GM23338 (cell line): Measurements from ENCODE around the gene LMBRD1. TPM values are rescaled to one million over a fixed set of nuclear protein-coding genes. Genes with fewer than 3 reads are reported as not detected.

ENCODE experiments used
- ATAC-seq: fragments of 200-7000 bp; cut with Tn5 transposase; 3 replicates; pipeline ENCODE4 v1.9.1; 2020
- DNase-seq: peaks from one replicate; pipeline ENCODE4 v3.0.0-alpha.2; 2015; ENCODE audit warnings: low spot score
- H2AFZ ChIP-seq: fragments of 200-600 bp; sonication (generic); 2 replicates; pipeline ENCODE4 v1.8.0; 2016; ENCODE audit warnings: antibody characterized with exemption, mild to moderate bottlenecking, moderate library complexity
- H3F3A ChIP-seq: fragments of 200-600 bp; sonication (generic); replicated peaks from 2 replicates; pipeline ENCODE4 v1.8.0; 2017; ENCODE audit warnings: antibody characterized with exemption, mixed run types, low read depth
- H3K27ac ChIP-seq: fragments of 200-600 bp; sonication (generic); 2 replicates; pipeline ENCODE4 v1.6.1; 2016; ENCODE audit warnings: low read depth
- H3K27me3 ChIP-seq: fragments of 200-600 bp; sonication (generic); 2 replicates; pipeline ENCODE4 v1.8.0; 2016; ENCODE audit warnings: mild to moderate bottlenecking, mixed run types, moderate library complexity; ENCODE audit not compliant: insufficient read depth
- H3K36me3 ChIP-seq: fragments of 200-600 bp; sonication (generic); 2 replicates; pipeline ENCODE4 v1.8.0; 2016; ENCODE audit warnings: mild to moderate bottlenecking; ENCODE audit not compliant: insufficient read depth
- H3K4me1 ChIP-seq: fragments of 200-600 bp; sonication (generic); 2 replicates; pipeline ENCODE4 v1.8.0; 2016; ENCODE audit warnings: mild to moderate bottlenecking, moderate library complexity; ENCODE audit not compliant: insufficient read depth
- H3K4me2 ChIP-seq: fragments of 200-600 bp; sonication (generic); 2 replicates; pipeline ENCODE4 v1.7.1; 2017; ENCODE audit warnings: mixed run types
- H3K4me3 ChIP-seq: fragments of 200-600 bp; sonication (generic); 2 replicates; pipeline ENCODE4 v1.6.1; 2016; ENCODE audit warnings: mixed run types
- H3K79me2 ChIP-seq: fragments of 200-600 bp; sonication (generic); replicated peaks from 2 replicates; pipeline ENCODE4 v1.8.0; 2017; ENCODE audit warnings: mild to moderate bottlenecking; ENCODE audit not compliant: insufficient read depth
- H3K9me2 ChIP-seq: fragments of 200-600 bp; sonication (generic); 2 replicates; pipeline ENCODE4 v1.8.0; 2017; ENCODE audit not compliant: insufficient read depth
- H4K20me1 ChIP-seq: fragments of 200-600 bp; sonication (generic); replicated peaks from 2 replicates; pipeline ENCODE4 v1.8.0; 2017; ENCODE audit warnings: mild to moderate bottlenecking; ENCODE audit not compliant: insufficient read depth
- H3K27ac Mint-ChIP-seq: 2 replicates; pipeline ENCODE4 v1.8.0; 2020; ENCODE audit warnings: inconsistent platforms, mild to moderate bottlenecking, moderate library complexity, mixed read lengths
- H3K27me3 Mint-ChIP-seq: 3 replicates; pipeline ENCODE4 v1.8.0; 2022; ENCODE audit warnings: low read depth, mild to moderate bottlenecking, moderate library complexity, mixed read lengths, inconsistent platforms; ENCODE audit not compliant: insufficient read depth, poor library complexity
- H3K36me3 Mint-ChIP-seq: 3 replicates; pipeline ENCODE4 v1.8.0; 2021; ENCODE audit warnings: low read depth, mild to moderate bottlenecking, inconsistent platforms, moderate library complexity, mixed read lengths
- H3K4me1 Mint-ChIP-seq: 3 replicates; pipeline ENCODE4 v1.8.0; 2020; ENCODE audit warnings: mild to moderate bottlenecking, inconsistent platforms, mixed read lengths
- H3K4me3 Mint-ChIP-seq: 3 replicates; pipeline ENCODE4 v1.8.0; 2021; ENCODE audit warnings: moderate library complexity, mild to moderate bottlenecking, inconsistent platforms, mixed read lengths
- H3K9me3 Mint-ChIP-seq: 3 replicates; pipeline ENCODE4 v1.8.0; 2020; ENCODE audit warnings: moderate library complexity, mild to moderate bottlenecking, inconsistent platforms, mixed read lengths
- CREB1 ChIP-seq: fragments of 250-450 bp; sonication (Bioruptor Pico); IDR thresholded peaks from 2 replicates; pipeline ENCODE4 v1.5.0; 2020; ENCODE audit warnings: low read depth, mild to moderate bottlenecking, moderate library complexity
- EZH2 ChIP-seq: fragments of 200-600 bp; sonication (generic); IDR thresholded peaks from one replicate; pipeline ENCODE4 v1.8.0; 2017; ENCODE audit warnings: antibody characterized with exemption, mild to moderate bottlenecking, low read depth; ENCODE audit not compliant: unreplicated experiment
- EZH2phosphoT487 ChIP-seq: fragments of 200-600 bp; sonication (generic); IDR thresholded peaks from one replicate; pipeline ENCODE4 v1.8.1; 2018; ENCODE audit warnings: antibody characterized with exemption; ENCODE audit not compliant: unreplicated experiment
- JUNB ChIP-seq: IDR thresholded peaks from one replicate; pipeline ENCODE4 v1.6.1; 2016; ENCODE audit warnings: antibody characterized with exemption; ENCODE audit not compliant: unreplicated experiment
- NANOG ChIP-seq: IDR thresholded peaks from 2 replicates; pipeline ENCODE4 v1.6.1; 2016; ENCODE audit warnings: antibody characterized with exemption, borderline replicate concordance
- POLR2AphosphoS5 ChIP-seq: IDR thresholded peaks from 2 replicates; pipeline ENCODE4 v1.6.1; 2016; ENCODE audit warnings: antibody characterized with exemption, low read depth
- STAT1 ChIP-seq: IDR thresholded peaks from one replicate; pipeline ENCODE4 v1.6.1; 2016; ENCODE audit warnings: antibody characterized with exemption; ENCODE audit not compliant: unreplicated experiment
- ZNF114 ChIP-seq: fragments of 250-450 bp; sonication (Bioruptor Pico); IDR thresholded peaks from 2 replicates; pipeline ENCODE4 v1.5.0; 2020; ENCODE audit warnings: mild to moderate bottlenecking, moderate library complexity
- ZNF331 ChIP-seq: fragments of 250-450 bp; sonication (Bioruptor Pico); IDR thresholded peaks from 2 replicates; pipeline ENCODE4 v1.5.0; 2020; ENCODE audit warnings: low read depth, mild to moderate bottlenecking, moderate library complexity
- polyA plus RNA-seq: library from polyadenylated mRNA; unstranded; fragments of >200 nt; fragmentation: Nextera tagmentation; extraction: Ambion mirVana; gene quantifications from 2 replicates; pipeline ENCODE4 v1.2.1, GENCODE V29; 2016
- total RNA-seq: library from RNA; depleted of rRNA; stranded (reverse); fragments of >200 nt; shearing (Covaris generic); gene quantifications from 2 replicates; pipeline ENCODE4 v1.2.3, GENCODE V29; 2014
- TF ChIP-seq, protein P1 (sequence below): fragments of 250-450 bp; sonication (Bioruptor Pico); IDR thresholded peaks from 2 replicates; pipeline ENCODE4 v1.5.0; 2020; ENCODE audit warnings: mild to moderate bottlenecking, moderate library complexity
- TF ChIP-seq, protein P2 (sequence below): IDR thresholded peaks from 2 replicates; pipeline ENCODE4 v1.6.1; 2016; ENCODE audit warnings: antibody characterized with exemption
- TF ChIP-seq, protein P3 (sequence below): IDR thresholded peaks from one replicate; pipeline ENCODE4 v1.6.1; 2018; ENCODE audit warnings: antibody characterized with exemption; ENCODE audit not compliant: unreplicated experiment
- TF ChIP-seq, protein P4 (sequence below), 2 experiments: fragments of 200-600 bp in 1 of 2; sonication (generic) in 1 of 2; conservative IDR thresholded peaks; 2 replicates each; pipeline versions ENCODE4 v1.5.1 to v1.6.1; 2016 to 2017; ENCODE audit warnings: antibody characterized with exemption in 2 of 2, low read depth in 2 of 2, mild to moderate bottlenecking in 2 of 2, moderate library complexity in 1 of 2

The LMBRD1 gene
- total and polyA plus RNA-seq, 2 experiments from 2014 or later: 20.3 to 21.0 TPM

DNA sequence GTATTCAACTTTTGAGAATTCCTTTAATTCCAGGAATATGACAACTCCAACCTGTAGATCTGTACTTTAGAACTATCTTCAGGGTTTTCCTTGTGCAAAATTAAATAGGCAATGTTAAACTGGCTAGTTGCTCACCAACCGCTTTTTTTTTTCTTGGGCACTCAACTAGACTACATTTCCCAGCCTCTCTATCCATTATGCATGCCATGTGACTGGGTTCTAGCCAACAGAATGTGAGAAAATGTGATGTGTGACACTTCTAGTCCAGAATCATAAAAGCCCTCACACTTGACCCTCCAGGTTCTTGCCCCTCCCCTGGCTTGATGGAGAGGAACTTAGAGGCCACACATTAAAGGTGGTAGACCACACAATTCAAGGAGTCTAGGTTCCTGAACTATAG lies 166.0 kb downstream of the LMBRD1 start:
- H3K9me3 Mint-ChIP-seq: no peaks in the 10 kb centered on the region; the same call in 2 of the 3 replicates
- no peak overlapping the region for H3K4me3 Mint-ChIP-seq
- H3K9me2 ChIP-seq: 0 out of 2 replicates have a peak, but pooled peaks cover 6% of the 10 kb centered on the region
- no peaks in the 10 kb centered on the region for H3K36me3 Mint-ChIP-seq
- ATAC-seq (no peak), DNase-seq (no peak)
- no peaks in the 10 kb centered on the region for H4K20me1 ChIP-seq
- H3K4me1 Mint-ChIP-seq: peaks cover 8% of the 10 kb centered on the region
- no peaks in the 10 kb centered on the region for H3K36me3 ChIP-seq
- TF ChIP-seq, protein P1, sequence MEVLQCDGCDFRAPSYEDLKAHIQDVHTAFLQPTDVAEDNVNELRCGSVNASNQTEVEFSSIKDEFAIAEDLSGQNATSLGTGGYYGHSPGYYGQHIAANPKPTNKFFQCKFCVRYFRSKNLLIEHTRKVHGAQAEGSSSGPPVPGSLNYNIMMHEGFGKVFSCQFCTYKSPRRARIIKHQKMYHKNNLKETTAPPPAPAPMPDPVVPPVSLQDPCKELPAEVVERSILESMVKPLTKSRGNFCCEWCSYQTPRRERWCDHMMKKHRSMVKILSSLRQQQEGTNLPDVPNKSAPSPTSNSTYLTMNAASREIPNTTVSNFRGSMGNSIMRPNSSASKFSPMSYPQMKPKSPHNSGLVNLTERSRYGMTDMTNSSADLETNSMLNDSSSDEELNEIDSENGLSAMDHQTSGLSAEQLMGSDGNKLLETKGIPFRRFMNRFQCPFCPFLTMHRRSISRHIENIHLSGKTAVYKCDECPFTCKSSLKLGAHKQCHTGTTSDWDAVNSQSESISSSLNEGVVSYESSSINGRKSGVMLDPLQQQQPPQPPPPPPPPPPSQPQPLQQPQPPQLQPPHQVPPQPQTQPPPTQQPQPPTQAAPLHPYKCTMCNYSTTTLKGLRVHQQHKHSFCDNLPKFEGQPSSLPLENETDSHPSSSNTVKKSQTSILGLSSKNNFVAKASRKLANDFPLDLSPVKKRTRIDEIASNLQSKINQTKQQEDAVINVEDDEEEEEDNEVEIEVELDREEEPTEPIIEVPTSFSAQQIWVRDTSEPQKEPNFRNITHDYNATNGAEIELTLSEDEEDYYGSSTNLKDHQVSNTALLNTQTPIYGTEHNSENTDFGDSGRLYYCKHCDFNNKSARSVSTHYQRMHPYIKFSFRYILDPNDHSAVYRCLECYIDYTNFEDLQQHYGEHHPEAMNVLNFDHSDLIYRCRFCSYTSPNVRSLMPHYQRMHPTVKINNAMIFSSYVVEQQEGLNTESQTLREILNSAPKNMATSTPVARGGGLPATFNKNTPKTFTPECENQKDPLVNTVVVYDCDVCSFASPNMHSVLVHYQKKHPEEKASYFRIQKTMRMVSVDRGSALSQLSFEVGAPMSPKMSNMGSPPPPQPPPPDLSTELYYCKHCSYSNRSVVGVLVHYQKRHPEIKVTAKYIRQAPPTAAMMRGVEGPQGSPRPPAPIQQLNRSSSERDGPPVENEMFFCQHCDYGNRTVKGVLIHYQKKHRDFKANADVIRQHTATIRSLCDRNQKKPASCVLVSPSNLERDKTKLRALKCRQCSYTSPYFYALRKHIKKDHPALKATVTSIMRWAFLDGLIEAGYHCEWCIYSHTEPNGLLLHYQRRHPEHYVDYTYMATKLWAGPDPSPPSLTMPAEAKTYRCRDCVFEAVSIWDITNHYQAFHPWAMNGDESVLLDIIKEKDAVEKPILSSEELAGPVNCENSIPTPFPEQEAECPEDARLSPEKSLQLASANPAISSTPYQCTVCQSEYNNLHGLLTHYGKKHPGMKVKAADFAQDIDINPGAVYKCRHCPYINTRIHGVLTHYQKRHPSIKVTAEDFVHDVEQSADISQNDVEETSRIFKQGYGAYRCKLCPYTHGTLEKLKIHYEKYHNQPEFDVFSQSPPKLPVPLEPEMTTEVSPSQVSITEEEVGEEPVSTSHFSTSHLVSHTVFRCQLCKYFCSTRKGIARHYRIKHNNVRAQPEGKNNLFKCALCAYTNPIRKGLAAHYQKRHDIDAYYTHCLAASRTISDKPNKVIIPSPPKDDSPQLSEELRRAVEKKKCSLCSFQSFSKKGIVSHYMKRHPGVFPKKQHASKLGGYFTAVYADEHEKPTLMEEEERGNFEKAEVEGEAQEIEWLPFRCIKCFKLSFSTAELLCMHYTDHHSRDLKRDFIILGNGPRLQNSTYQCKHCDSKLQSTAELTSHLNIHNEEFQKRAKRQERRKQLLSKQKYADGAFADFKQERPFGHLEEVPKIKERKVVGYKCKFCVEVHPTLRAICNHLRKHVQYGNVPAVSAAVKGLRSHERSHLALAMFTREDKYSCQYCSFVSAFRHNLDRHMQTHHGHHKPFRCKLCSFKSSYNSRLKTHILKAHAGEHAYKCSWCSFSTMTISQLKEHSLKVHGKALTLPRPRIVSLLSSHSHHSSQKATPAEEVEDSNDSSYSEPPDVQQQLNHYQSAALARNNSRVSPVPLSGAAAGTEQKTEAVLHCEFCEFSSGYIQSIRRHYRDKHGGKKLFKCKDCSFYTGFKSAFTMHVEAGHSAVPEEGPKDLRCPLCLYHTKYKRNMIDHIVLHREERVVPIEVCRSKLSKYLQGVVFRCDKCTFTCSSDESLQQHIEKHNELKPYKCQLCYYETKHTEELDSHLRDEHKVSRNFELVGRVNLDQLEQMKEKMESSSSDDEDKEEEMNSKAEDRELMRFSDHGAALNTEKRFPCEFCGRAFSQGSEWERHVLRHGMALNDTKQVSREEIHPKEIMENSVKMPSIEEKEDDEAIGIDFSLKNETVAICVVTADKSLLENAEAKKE (CRISPR knock-in tag): no peak
- TF ChIP-seq, protein P2, sequence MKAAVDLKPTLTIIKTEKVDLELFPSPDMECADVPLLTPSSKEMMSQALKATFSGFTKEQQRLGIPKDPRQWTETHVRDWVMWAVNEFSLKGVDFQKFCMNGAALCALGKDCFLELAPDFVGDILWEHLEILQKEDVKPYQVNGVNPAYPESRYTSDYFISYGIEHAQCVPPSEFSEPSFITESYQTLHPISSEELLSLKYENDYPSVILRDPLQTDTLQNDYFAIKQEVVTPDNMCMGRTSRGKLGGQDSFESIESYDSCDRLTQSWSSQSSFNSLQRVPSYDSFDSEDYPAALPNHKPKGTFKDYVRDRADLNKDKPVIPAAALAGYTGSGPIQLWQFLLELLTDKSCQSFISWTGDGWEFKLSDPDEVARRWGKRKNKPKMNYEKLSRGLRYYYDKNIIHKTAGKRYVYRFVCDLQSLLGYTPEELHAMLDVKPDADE: no peak
- TF ChIP-seq CREB1: no peak
- TF ChIP-seq, protein P3, sequence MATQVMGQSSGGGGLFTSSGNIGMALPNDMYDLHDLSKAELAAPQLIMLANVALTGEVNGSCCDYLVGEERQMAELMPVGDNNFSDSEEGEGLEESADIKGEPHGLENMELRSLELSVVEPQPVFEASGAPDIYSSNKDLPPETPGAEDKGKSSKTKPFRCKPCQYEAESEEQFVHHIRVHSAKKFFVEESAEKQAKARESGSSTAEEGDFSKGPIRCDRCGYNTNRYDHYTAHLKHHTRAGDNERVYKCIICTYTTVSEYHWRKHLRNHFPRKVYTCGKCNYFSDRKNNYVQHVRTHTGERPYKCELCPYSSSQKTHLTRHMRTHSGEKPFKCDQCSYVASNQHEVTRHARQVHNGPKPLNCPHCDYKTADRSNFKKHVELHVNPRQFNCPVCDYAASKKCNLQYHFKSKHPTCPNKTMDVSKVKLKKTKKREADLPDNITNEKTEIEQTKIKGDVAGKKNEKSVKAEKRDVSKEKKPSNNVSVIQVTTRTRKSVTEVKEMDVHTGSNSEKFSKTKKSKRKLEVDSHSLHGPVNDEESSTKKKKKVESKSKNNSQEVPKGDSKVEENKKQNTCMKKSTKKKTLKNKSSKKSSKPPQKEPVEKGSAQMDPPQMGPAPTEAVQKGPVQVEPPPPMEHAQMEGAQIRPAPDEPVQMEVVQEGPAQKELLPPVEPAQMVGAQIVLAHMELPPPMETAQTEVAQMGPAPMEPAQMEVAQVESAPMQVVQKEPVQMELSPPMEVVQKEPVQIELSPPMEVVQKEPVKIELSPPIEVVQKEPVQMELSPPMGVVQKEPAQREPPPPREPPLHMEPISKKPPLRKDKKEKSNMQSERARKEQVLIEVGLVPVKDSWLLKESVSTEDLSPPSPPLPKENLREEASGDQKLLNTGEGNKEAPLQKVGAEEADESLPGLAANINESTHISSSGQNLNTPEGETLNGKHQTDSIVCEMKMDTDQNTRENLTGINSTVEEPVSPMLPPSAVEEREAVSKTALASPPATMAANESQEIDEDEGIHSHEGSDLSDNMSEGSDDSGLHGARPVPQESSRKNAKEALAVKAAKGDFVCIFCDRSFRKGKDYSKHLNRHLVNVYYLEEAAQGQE: no peak
- no peak for TF ChIP-seq JUNB
- TF ChIP-seq EZH2: no peak
- no peak for TF ChIP-seq STAT1
- TF ChIP-seq EZH2phosphoT487: no peak
- no peak for TF ChIP-seq POLR2AphosphoS5
- no peak for TF ChIP-seq ZNF331 (CRISPR knock-in tag)
- no peak for TF ChIP-seq ZNF114
- TF ChIP-seq, protein P4, sequence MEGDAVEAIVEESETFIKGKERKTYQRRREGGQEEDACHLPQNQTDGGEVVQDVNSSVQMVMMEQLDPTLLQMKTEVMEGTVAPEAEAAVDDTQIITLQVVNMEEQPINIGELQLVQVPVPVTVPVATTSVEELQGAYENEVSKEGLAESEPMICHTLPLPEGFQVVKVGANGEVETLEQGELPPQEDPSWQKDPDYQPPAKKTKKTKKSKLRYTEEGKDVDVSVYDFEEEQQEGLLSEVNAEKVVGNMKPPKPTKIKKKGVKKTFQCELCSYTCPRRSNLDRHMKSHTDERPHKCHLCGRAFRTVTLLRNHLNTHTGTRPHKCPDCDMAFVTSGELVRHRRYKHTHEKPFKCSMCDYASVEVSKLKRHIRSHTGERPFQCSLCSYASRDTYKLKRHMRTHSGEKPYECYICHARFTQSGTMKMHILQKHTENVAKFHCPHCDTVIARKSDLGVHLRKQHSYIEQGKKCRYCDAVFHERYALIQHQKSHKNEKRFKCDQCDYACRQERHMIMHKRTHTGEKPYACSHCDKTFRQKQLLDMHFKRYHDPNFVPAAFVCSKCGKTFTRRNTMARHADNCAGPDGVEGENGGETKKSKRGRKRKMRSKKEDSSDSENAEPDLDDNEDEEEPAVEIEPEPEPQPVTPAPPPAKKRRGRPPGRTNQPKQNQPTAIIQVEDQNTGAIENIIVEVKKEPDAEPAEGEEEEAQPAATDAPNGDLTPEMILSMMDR (conservative IDR thresholded peaks at IDR 0.05; ENCODE audit: low read depth in 2 of 2): no peak
- TF ChIP-seq NANOG: no peak
- H3K4me3 ChIP-seq: no peak overlapping the region
- H3K27ac ChIP-seq: no peak overlapping the region
- no peak overlapping the region for H3K27ac Mint-ChIP-seq
- peaks cover 2% of the 10 kb centered on the region for H3K27me3 Mint-ChIP-seq
- no peak overlapping the region for H3K4me2 ChIP-seq
- H3F3A ChIP-seq: no peaks in the 10 kb centered on the region
- peak overlapping the region; percentile 64; the same call in 1 of the 2 replicates for H2AFZ ChIP-seq
- H3K27me3 ChIP-seq: no peaks in the 10 kb centered on the region
- H3K4me1 ChIP-seq: peaks cover 6% of the 10 kb centered on the region; the same call in 1 of the 2 replicates
- H3K79me2 ChIP-seq: no peaks in the 10 kb centered on the region
